Ascending aorta (tissue), 2 donors: ENCODE results near the gene FSTL3. TPM values are rescaled to one million over a fixed set of nuclear protein-coding genes. Genes with fewer than 3 reads are reported as not detected.

ENCODE experiments used
- DNase-seq, 2 donors: peaks; one replicate each; pipeline ENCODE4 v3.0.0-alpha.2; 2019; ENCODE audit warnings: low spot score in 2 of 2
- H3K27ac ChIP-seq, 2 donors: fragments of 200-600 bp; sonication (generic); one replicate each; pipeline ENCODE4 v1.5.1; 2016 to 2017; ENCODE audit warnings: mild to moderate bottlenecking in 1 of 2
- H3K27me3 ChIP-seq: fragments of 200-600 bp; sonication (generic); one replicate; pipeline ENCODE4 v1.5.1; 2017
- H3K36me3 ChIP-seq, 2 donors: fragments of 200-600 bp; sonication (generic); one replicate each; pipeline ENCODE4 v1.5.1; 2016
- H3K4me1 ChIP-seq, 2 donors: fragments of 200-600 bp; sonication (generic); one replicate each; pipeline ENCODE4 v1.5.1; 2016 to 2017; ENCODE audit warnings: mild to moderate bottlenecking in 1 of 2
- H3K4me3 ChIP-seq, 2 donors: fragments of 200-600 bp; sonication (generic); one replicate each; pipeline ENCODE4 v1.5.1; 2016 to 2017; ENCODE audit warnings: mild to moderate bottlenecking in 1 of 2
- H3K9me3 ChIP-seq, 2 donors: fragments of 200-600 bp; sonication (generic); one replicate each; pipeline ENCODE4 v1.5.1; 2016
- intact Hi-C: fragments of 100-400 bp; cut with DNase I; formaldehyde crosslinking; loops from one replicate; pipeline ENCODE4 v1.15.1; 2023
- total RNA-seq: library from RNA; depleted of rRNA; stranded (reverse); fragments of >200 nt; gene quantifications from one replicate; pipeline ENCODE4 v1.1.0, GENCODE V29; 2016
- TF ChIP-seq, protein P1 (sequence below), 3 experiments: fragments of 200-600 bp in 2 of 3; fragments of 450-650 bp in 1 of 3; sonication (generic) in 2 of 3; IDR thresholded peaks; one replicate each; pipeline ENCODE4 v1.5.1; 2016 to 2019; ENCODE audit warnings: antibody characterized with exemption in 3 of 3, mild to moderate bottlenecking in 1 of 3, moderate library complexity in 1 of 3

FSTL3 gene
- total RNA-seq, 1 donor from 2014 or later, result 541 TPM

- TF ChIP-seq, protein P1, sequence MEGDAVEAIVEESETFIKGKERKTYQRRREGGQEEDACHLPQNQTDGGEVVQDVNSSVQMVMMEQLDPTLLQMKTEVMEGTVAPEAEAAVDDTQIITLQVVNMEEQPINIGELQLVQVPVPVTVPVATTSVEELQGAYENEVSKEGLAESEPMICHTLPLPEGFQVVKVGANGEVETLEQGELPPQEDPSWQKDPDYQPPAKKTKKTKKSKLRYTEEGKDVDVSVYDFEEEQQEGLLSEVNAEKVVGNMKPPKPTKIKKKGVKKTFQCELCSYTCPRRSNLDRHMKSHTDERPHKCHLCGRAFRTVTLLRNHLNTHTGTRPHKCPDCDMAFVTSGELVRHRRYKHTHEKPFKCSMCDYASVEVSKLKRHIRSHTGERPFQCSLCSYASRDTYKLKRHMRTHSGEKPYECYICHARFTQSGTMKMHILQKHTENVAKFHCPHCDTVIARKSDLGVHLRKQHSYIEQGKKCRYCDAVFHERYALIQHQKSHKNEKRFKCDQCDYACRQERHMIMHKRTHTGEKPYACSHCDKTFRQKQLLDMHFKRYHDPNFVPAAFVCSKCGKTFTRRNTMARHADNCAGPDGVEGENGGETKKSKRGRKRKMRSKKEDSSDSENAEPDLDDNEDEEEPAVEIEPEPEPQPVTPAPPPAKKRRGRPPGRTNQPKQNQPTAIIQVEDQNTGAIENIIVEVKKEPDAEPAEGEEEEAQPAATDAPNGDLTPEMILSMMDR (IDR thresholded peaks at IDR 0.05), result no peak
- Histone ChIP-seq H3K9me3 (no peaks in the 10 kb centered on the region), H3K4me3 (peak within 1 kb of the TSS; percentile 56 to 97), H3K27ac (peak within 1 kb of the TSS; percentile 53 to 72), H3K36me3 (peaks cover 15% of the 10 kb centered on the region in 2 donors), H3K4me1 (peaks cover 10 to 20% of the 10 kb centered on the region in 2 donors), H3K27me3 (no peaks in the 10 kb centered on the region)
- peak; percentile 94 to 99 for DNase-seq
- intact Hi-C loops, result loop anchor here (1.0 to 5.0 kb wide), 2 partner anchors 30 to 61 kb away; partner anchors contain the start of genes BSG and RNF126
Observed at GRCh38 chr19:633068-633785, 43.0 kb upstream of the FSTL3 start, which contains the start of gene POLRMT. TSS of gene POLRMT (minus strand) at chr19:633537. CDS start at chr19:633512, 25 bp downstream.

DNA sequence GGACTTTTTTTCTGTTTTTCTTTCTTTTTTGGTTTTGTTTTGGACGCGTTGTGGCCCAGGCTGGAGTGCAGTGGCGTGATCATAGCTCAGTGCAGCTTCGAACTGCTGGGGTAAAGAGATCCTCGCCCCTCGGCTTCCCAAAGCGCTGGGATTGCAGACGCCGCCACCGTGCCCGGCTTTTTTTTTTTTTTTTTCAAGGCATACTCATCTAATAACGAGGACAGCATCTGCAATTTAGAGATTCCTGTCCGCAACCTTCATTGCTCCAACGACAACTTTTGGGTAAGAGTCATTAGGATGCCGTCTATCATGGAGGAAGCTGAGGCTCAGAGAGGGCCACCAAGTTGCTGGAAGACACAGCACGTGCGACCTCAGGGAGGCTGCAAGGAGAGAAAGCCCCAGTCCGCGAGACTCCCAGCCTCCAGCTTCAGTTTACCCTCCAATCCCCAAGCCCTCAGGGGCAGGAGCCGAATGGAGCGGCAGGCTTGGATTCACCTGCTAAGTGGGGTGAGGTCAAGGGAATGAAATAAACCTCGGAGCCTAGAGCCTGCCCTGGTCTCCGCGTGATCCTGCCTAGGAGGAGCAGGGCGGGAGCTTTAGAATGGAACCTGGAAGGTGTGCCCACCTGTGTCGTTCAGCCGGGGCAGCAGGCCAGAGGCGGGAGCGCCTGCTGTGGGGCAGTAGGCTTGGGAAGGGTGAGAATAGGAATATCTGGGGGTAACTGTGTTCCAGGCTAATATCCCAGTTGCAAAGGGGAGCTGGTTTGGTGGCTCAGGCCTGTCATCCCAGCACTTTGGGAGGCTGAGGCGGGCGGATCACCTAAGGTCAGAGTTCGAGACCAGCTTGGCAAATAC lies 42.2 kb upstream of the FSTL3 start:
- Histone ChIP-seq H3K9me3 (no peaks in the 10 kb centered on the region), H3K36me3 (peaks cover 7 to 9% of the 10 kb centered on the region in 2 donors), H3K4me3 (peak overlapping the region; percentile 56 to 97), H3K27me3 (no peaks in the 10 kb centered on the region), H3K27ac (peak overlapping the region; percentile 53 to 72), H3K4me1 (peaks cover 11 to 25% of the 10 kb centered on the region in 2 donors)
- intact Hi-C loops, result loop anchor here (1.0 to 5.0 kb wide), 2 partner anchors 29 to 62 kb away; partner anchors contain the start of genes BSG and RNF126
- TF ChIP-seq, protein P1 (IDR thresholded peaks at IDR 0.05), result no peak
- DNase-seq, result no peak

DNA sequence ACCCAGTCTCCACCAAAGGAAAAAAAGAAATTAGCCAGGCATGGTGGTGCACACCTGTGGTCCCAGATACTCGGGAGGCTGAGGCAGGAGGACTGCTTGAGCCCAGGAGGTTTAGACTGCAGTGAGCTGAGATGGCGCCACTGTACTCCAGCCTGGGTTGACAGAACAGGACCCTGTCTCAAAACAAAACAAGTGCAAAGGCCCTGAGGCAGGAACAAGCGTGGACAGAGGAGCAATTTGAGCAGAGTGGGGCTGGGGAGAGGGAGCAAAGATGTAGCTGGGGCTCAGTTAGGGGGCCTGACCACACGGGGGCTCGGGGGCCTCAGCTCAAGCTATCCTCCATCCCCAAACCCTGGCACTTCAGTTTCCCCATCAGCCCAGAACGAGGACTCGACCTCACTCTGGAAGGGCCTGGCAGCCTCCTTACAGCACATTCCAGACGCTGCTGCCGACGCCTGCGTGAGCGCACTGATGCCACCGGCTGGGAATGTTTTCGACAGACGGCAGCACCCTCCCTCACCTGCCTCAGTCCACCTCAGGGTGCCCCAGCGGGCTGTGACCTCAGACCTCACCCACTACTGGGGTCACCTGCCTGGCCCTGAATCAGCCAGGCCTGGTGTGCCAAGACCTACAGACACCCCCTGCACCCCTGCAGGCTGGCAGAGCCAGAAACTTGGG lies 41.1 kb upstream of the FSTL3 start:
- intact Hi-C loops, result loop anchor here (5.0 kb wide), 1 partner anchor 63 kb away; the partner anchor contains the start of gene BSG
- peak overlapping the region in 1 of 2 donors; percentile 37 for H3K27ac ChIP-seq
- TF ChIP-seq, protein P1 (IDR thresholded peaks at IDR 0.05), result no peak
- H3K36me3 ChIP-seq, result no peaks in the 10 kb centered on the region
- H3K27me3 ChIP-seq, result no peaks in the 10 kb centered on the region
- DNase-seq, result no peak
- H3K4me1 ChIP-seq, result peaks cover 16 to 32% of the 10 kb centered on the region in 2 donors
- H3K4me3 ChIP-seq, result no peak overlapping the region
- H3K9me3 ChIP-seq, result no peaks in the 10 kb centered on the region

DNA sequence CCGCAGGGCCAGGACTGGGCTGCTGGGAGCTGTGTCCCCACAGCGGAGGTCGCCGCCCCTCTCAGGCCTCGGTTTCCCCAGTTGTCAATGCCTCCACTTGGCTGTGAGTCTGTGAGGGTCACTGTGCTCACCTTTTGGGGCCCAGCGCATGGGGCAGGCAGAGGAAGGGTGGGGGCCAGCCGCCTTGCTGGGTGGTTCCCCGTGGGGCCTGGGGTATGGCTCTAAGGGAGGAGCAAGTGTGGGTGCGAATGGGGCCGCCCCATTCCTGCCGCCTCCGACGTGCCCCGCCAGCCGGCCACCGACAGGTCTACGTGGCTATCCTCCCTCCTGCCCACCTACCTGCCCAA lies 37.3 kb upstream of the FSTL3 start:
- Histone ChIP-seq H3K4me1 (peaks cover 12 to 23% of the 10 kb centered on the region in 2 donors), H3K4me3 (peak overlapping the region; percentile 62 to 66), H3K27me3 (no peaks in the 10 kb centered on the region), H3K27ac (peak overlapping the region in 1 of 2 donors; percentile 26), H3K36me3 (no peaks in the 10 kb centered on the region), H3K9me3 (no peaks in the 10 kb centered on the region)
- intact Hi-C loops, result loop anchor here (2.0 kb wide), 1 partner anchor 24 kb away; the partner anchor contains the start of gene RNF126
- TF ChIP-seq, protein P1 (IDR thresholded peaks at IDR 0.05), result no peak
- no peak for DNase-seq
